ENCODE results near the gene ASCL4.
"Not testable (repeated sequence)": the region's sequence is repeated elsewhere in the genome, so short reads cannot be mapped to it uniquely, and the experiment has no call there.

GRCh38 chr12:107727327-107727726, 47.2 kb upstream of the ASCL4 start:
- TF ChIP-seq CTCF, POLR2A (IDR thresholded peaks at IDR 0.05): not testable (repeated sequence)

Data from lower leg skin (tissue), 3 donors.